Measurements from ENCODE around the gene LGALS9.
A peak's percentile ranks its signal among the peaks of the same experiment; 100 is the strongest.
"Not testable (repeated sequence)": the region's sequence is repeated elsewhere in the genome, so short reads cannot be mapped to it uniquely, and the experiment has no call there.

Gene LGALS9

DNA sequence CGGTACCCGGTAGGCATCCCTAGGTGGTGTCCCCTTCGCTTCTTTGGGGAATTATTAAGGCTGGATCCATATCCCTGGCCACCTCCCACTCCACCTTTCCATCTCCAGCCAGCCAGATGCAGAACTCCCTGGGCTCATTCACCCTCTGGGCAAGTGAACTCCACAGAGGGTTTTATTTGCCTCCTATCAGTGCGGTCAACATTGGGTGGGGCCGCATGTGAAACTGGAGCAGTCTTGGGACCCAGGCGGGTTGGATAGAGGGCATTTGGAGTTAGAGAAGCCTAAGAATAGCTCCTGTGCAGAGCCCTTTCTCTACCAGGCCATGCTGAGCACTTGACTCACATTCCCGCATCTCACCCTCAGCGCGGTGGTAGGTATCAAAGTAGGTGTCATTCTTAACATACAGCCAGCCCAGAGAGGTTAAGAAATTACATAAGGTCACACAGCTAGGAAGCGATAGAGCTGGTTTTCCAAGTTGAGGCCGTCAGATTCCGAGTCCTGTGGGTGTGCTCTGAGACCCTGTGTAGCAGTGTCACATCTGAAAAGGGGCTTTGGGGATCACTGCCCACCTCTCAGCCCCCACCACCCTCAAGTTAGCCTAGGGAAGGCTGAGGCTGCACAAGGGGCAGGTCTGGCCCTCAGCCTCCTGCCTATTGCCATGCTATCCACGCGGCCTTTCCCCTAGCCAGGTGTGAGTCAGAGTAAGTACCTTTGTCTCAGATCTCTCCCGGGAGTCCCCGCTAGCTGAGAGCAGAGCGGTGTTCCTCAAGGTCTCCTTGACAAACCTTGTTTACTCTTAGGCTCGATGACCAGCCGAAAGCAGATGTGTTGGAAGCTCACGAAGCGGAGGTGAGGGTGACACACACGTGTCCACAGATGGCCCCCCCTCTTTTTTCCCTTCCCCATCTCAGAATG, 26.9 kb upstream of the LGALS9 start:
- DNase-seq, result no peak

DNA sequence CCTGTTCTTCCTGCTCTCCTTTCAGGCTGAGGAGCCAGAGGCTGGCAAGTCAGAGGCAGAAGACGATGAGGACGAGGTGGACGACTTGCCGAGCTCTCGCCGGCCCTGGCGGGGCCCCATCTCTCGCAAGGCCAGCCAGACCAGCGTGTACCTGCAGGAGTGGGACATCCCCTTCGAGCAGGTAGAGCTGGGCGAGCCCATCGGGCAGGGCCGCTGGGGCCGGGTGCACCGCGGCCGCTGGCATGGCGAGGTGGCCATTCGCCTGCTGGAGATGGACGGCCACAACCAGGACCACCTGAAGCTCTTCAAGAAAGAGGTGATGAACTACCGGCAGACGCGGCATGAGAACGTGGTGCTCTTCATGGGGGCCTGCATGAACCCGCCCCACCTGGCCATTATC, 25.6 kb upstream of the LGALS9 start:
- no peak for DNase-seq

DNA sequence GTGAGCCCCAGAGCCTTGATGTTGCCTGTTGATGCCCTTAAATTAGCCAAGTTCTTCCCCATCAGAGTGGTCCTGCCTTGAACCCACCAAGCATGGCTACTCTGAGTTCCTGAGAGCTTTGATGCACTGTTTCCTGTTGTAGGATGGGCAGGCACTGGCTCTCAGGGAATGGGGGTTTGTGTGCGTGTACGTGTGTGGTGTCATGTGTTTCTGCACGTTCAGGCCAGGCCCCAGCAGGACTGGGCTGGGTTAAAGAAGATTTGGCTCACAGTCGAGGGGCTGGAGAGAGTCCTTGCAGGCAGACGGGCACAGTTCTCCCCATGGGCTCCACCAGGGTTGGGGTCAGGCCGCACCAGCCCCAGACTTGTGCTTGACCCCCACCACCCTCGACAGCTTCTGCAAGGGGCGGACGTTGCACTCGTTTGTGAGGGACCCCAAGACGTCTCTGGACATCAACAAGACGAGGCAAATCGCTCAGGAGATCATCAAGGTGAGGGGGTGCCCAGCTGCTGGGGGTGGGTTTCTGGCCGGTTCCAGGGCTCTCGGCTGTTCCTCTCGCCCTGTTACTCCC, 23.4 kb upstream of the LGALS9 start:
- DNase-seq, result no peak

DNA sequence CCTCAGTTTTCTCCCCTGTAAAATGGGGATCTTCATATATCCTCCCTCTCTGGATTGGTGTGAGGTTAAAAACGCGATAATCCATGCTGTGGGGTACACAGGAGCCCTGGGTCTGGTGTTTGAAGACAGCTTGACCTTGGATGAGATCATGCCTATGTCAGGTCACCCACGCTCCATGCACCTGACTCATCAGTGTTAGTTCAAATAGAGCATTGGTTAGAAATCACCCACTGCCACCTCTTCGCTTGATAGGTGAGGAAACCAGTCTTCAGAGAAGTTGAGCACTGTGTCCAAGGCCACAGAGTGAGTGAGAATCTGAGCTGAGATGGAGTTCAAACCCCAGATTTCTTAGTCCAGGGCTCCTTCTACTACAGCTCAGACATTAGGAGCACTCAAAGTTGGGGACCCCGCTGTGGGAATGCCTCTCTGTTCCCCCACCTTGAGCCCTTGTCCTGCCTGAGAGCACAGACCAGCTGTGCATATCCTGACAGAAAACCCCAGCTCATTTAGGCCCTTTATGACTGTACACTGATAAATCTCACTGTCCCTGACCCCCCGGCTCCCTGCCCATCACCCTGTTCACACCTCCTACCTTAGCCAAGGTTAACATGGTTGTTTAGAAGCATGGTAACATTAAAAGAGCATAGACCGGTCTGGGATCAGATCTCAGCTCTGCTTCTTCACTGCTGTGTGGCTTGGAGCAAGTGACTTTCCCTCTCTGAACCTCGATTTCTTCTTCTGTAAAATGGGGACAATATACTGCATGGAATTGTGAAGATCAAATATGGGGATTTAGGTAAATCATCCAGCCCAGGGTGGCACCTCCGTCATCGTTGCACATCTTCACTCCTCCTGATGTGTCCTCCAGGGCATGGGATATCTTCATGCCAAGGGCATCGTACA, 22.4 kb upstream of the LGALS9 start:
- no peak for DNase-seq

DNA sequence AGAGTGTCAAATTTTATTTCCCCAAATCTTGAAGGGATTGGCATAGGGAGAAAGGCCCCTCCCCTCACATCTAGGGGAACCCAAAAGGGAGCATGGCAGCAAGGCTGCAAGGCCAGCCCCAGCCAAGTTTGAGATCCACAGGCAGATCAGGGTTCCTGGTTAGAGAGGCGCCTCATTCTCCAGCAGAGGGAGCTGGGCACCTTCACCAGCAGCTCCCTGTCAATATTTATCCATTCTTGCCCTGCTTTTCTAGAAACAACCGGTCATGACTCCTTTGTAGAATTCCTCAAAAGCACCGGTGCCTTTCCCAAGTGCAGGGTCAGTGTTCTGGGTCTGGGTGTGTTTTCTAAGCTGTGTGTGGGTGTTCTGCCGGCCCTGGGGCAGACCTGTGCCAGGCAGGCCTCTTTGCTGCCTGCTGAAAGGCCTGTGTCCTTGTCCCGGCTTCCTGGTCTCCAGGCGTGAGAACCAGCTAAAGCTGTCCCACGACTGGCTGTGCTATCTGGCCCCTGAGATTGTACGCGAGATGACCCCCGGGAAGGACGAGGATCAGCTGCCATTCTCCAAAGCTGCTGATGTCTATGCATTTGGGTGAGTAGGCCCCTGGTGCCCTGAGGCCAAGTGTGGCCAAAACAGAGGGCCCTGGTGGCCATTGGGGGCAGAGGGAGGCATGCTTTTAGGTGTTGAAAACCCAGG, 21.2 kb upstream of the LGALS9 start:
- peak in 2 of 6 experiments; percentile 10 to 15 for DNase-seq

DNA sequence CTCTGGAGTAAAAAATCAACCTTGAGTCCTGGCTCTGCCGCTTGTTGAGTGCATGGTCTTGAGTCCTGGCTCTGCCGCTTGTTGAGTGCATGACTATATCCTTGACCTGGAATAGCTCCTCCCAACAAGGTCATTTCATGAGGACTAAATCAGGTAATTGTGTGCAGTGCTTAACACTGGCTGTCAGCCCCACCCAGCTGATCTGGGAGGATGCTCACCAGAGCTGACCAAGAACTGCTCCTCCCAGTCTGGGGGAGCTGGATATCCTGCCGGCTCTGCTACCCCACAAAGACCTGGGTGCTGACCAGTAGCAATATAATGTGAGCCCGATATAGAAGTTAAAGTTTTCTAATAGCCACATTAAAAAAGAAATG, 20.7 kb upstream of the LGALS9 start:
- no peak for DNase-seq

DNA sequence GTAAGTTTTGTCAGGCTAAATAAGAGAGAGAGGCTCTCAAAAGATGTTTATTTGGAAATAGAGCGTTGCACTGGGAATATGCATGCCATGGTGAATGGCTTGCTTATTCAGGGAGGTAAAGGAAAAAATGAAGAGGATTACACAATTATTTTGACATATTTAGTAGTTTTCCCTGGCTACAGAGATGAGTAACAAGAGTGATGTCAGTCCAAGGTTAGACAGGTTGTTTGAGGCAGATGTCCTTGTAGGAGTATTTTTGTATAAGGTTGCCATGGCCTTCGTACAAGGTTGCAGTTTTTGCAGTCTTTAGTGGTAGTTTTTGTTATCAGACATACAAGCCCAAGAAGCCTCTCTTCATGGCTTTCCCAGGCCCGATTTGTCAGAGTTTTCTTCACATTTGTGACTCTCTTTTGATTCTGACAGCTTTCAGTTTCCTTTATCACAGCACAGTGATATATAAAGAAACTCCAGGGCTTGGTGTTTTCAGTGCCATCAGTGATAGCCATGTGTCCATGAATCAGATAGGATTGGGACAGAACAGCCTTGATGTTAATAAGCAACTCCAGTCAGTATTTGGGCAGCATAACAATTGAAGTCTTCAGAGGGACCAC, 18.7 kb upstream of the LGALS9 start:
- no peak for DNase-seq

DNA sequence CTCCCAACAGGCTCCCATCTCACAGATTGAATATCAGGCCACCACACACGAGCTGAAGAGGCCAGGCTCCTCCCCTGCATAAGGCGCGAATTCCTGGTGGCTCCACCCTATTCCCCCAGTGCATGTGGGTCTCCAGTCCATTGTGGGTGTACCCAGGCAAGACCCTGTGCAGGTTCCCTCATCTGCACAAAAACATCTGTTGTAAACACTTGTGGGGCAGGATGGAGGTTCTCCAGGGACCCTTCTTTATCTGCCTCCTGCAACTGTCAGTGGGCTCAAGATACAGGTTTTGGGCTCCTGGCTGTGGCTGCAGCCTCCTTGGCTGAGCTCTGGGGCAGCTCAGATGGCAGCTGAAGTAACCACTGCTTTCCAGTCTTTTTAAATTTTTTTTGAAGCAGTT, 17.6 kb upstream of the LGALS9 start:
- DNase-seq, result no peak

DNA sequence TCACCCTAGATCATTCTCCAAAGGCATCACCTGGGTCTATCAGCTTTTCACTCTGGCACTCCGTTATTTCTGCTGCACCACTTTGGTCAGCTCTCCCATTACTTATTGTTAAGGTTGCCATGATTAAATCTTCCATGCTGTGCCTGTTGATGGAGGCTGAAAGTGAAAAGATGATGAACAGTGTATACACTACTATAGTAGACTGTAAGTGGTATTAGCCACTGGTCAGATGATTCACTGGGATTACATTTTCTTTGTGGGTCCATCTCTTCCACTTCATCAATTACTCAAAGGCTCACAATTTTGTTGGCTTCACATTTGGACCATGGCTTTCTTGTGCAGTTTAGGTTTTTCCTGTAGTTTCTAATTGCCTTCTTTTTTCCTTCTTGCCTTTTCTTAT, 15.9 kb upstream of the LGALS9 start:
- DNase-seq, result no peak

DNA sequence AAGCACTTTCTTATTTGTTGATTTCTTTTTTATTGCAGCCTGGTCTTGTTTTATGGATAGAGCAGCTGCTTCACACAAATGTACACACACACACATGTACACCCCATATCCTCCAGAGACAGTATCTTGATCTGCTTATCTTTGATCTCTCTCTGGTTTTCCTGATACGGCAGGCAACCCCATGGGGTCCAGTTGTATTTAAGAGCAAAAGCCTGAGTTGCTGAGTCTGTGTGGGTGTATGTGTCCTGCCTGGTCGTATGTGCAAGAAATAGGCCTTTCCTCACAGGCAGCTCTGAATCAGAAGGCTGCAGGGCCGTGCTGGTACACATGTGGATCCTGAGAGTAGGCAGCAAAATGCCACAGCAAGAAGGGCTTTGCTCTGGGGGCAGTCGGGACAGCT, 14.6 kb upstream of the LGALS9 start:
- no peak for DNase-seq

DNA sequence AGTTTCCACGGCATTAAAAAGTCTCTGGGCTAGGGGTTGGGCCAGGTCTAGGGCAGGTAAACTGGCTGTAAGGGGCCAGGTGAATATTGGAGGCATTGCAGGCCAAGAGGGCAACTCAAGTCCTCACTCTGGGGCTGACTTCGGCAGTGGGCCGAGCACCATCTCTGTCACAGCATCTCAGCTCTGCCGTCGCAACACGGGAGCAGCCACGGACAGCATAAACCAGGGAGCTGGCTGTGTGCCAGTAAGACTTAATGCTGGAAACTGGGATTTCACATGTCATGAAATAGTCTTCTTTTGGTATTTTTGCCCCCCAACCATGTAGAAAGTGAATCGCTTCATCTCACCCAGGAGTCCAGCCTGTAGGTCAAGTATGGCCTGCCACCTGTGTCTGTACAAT, 12.6 kb upstream of the LGALS9 start:
- DNase-seq, result no peak

DNA sequence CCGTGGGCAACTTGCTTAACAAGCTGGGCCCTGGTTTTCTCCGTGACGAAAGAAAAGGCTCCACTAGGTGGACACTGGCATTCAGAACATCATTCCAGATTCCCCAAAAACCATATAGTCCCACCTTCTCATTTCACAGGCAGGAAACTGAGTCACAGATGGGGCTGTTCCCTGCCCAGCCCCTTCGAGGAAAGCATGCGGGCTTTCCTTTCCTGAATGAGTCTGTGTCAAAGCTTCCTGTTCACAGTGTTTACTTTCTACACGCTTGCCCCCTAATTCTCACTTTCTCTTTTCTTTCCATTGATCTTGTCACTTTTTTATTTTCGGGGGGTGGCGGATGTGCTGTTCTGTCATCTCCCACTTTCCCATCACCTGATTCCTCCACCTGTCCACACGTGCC, 10.3 kb upstream of the LGALS9 start:
- no peak for DNase-seq

DNA sequence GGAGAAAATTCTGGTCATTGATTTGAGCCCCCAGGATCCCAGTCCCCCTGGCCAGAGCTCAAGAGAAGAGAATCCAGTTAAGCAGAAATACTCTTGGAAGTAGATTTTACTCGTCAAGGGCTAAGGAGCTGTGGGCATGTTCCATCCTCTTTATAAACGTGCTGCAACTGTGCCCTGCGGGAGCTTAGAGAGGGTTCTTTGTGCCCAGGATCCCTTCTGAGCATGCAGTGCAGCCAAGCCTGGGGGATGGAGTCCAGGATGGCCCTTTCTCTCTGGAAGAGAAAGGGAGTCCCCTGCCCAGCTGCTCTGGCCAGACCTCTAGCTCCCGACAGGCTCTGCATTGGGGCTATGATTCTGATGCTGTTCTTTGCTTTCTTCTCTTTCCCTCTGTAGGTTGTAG, 9.5 kb upstream of the LGALS9 start:
- no peak for DNase-seq

DNA sequence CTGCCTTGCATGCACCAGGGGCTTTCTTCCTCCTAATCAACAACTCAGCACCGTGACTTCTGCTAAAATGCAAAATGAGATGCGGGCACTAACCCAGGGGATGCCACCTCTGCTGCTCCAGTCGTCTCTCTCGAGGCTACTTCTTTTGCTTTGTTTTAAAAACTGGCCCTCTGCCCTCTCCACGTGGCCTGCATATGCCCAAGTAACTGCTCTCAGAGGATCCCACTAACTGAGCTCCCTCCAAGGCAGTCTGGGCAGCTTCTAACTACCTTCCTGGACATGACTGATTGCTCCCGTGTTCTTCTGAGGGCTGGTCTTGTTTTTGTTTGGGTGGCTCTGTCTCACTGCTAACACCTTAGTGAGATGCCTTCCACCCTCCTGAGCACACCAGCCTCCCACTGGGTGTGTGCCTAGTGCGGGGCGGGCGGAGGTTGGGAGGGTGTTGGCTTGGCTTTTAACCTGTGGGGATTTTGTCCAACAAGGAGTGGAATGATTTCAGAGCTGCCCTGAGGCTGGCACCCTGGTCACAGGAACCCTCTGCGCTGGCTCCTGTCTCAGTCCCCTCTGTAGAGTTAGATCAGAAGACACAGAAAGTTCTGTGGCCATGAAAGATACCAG, 8.9 kb upstream of the LGALS9 start:
- no peak for DNase-seq

DNA sequence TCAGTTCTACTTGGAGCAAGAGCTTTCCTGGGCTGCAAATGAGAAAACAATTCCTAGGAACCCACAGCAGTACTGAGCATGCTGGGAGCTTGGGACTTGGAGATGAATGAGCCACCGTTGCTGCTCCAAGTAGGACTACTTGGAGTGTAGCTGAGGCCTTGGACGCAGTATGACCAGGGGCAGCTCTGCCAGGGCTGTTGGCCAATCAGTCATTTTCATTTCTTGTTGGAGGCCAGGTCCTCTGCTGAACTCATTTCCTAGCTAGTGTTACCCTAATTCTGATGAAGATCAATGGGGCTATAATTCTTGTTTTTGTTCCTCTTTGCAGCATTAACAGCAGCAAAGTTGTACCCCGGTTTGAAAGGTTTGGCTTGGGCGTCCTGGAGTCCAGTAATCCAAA, 8.0 kb upstream of the LGALS9 start:
- DNase-seq, result no peak

DNA sequence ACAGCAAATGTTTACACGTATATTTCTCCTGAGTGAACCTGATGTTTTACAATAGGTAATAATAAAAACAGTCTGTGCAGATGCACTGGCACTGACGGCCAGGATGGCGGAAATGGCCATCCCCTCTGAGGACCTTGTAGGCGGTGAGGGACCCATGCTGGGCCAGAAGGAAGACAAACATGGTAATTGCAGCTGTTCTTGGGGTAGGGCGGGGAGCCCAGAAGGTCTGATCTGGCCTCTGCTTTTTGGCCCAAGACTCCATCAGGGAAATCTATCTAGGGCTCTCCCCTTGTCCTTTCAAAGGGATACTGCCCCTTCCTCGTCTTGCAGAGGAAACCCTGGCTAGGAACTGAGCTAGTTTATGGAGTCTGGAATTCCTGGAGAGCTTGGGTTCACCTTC, 7.4 kb upstream of the LGALS9 start:
- no peak for DNase-seq

DNA sequence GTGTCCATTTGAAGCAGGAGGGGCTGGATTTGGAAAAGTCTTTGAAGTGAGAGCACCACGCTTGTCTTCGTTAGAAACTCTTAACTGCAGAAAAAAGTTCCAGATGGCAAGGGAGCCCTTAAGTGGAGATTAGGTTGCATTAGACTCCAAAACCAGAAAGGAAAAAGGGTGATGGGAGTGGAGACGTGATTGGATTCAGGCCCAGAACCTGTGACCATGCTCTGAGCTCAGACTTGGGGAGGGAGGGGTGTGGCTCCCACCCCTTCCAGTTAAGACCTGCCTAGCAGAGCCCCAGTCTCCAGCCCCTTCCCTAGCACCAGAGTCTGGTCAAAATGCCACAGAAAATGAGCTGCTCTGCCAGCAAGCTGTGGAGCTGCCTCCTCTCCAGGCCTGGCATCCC, 6.4 kb upstream of the LGALS9 start:
- no peak for DNase-seq

DNA sequence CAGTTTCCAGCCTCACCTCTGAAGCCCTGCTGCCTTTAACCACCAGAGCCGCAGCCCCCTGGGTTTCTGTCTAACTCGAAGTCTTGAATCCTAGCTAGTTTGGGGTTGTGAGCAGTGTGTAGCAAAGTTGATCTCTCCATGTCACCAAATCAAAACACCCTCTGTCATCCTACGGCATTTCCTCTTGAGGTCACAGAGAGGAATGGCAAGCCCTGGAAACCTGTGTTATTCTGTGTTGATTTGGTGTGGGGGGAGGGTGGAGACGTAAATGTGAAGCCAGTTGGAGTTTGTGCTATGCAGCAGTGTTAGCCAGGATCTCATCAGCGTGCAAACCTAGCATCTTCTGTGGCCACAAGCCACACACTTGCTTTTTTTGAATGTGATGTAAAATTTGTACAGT, 5.1 kb upstream of the LGALS9 start:
- no peak for DNase-seq

DNA sequence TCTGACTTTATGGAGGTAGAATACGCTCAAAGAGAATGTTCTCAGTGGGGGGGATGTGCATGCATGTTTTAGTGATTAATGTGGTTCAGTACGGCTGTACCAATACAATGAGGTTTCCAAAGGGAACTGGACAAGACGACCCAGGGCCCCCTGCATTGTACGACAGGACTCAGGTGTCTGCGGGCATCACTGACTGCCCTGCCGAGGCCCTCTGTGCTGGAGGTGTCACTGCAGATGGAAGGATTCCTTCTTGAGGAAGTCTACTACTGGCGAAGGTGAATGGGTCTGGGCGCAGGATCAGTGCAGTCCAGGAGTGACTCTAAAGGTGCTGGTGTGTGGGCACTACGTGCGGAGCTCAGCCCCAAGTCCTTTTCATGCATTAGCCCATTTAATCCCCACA, 3.5 kb upstream of the LGALS9 start:
- DNase-seq, result no peak

DNA sequence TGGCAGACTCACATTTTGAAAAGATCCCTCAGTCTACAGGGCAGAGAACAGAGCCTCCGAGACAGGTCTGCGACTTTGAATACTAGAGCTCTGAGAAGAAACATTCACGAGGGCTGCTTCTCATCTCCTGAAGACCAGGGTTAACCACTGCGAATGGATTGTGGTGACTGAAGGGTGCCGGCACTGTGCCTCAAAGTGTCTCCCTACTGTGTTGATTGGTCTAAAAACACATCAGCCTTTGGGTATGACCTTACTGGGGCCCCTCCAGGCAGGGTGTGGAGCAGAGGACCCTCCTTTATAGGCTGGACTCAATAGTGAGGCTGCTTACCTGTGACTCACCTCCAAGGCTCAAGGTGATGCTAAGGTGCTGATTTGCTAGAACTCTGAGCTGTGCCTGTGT, 2.6 kb upstream of the LGALS9 start:
- no peak for DNase-seq

DNA sequence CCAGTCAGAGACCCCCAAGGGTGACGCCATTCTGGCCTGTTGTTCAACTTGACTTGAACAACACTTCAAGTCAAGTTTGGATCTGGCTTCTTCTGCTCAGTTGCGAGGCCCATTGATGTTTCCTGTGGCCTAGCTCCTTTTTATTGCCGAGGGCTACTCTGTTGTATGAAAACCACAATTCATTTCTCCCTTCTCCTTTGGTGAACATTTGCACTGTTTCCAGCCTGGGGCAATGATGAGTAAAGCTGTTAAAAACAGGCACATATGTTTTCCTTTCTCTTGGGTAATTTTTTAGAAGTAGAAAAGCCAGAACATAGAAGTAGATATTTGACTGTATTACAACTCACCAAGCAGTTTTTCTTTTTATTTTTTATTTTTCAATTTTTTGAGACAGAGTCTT, 1.7 kb upstream of the LGALS9 start:
- not testable (repeated sequence) for DNase-seq

DNA sequence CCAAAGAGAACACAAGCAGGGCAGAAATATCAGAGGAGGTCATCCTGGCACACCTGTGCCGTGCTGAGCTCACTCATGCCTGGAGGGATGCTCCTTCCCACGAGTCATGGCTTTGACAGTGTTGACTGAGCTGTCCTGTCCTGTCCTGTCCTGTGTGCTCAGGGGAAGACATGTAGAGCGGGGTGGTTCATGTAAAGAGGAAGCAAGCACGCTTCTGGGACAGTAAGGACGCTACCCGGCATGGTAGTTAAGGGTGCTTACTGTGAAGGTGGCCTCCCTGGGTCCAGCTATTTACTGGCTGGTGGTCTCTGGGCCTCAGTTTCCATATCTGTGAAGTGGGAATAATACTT, 398 bp downstream of the LGALS9 start:
- peak in 1 of 6 experiments; percentile 28 for DNase-seq
